Omental fat pad (tissue), 4 donors: ENCODE data around the gene MALAT1. TPM values are rescaled to one million over a fixed set of nuclear protein-coding genes. Genes with fewer than 3 reads are reported as not detected.

Experiments used
- ATAC-seq: fragments of 150-250 bp; one replicate; pipeline ENCODE4 v1.9.1; 2016; ENCODE audit warnings: mild to moderate bottlenecking, moderate library complexity; ENCODE audit not compliant: low FRiP score
- DNase-seq: peaks from one replicate; pipeline ENCODE4 v3.0.0-alpha.2; 2019; ENCODE audit warnings: low spot score
- CTCF ChIP-seq, 3 donors: fragments of 450-650 bp; IDR thresholded peaks; one replicate each; pipeline ENCODE4 v1.5.1; 2016 to 2017; ENCODE audit warnings: antibody characterized with exemption in 3 of 3, mild to moderate bottlenecking in 3 of 3, moderate library complexity in 2 of 3
- total RNA-seq, 4 donors: library from RNA; depleted of rRNA; stranded (reverse); fragments of >200 nt; gene quantifications; one replicate each; pipeline ENCODE4 v1.1.0, GENCODE V29; 2016

MALAT1 gene
- total RNA-seq, 4 donors from 2014 or later, result 11,614 to 21,764 (median 16,063) TPM

- DNase-seq (no peak), ATAC-seq (no peak)
- TF ChIP-seq CTCF (IDR thresholded peaks at IDR 0.05), result no peak
Observed at GRCh38 chr11:65501472-65502273, 2.8 kb downstream of the MALAT1 start.

GRCh38 chr11:65502274-65502554, 3.4 kb downstream of the MALAT1 start:
- no peak for TF ChIP-seq CTCF (IDR thresholded peaks at IDR 0.05)
- ATAC-seq (no peak), DNase-seq (no peak)

DNA sequence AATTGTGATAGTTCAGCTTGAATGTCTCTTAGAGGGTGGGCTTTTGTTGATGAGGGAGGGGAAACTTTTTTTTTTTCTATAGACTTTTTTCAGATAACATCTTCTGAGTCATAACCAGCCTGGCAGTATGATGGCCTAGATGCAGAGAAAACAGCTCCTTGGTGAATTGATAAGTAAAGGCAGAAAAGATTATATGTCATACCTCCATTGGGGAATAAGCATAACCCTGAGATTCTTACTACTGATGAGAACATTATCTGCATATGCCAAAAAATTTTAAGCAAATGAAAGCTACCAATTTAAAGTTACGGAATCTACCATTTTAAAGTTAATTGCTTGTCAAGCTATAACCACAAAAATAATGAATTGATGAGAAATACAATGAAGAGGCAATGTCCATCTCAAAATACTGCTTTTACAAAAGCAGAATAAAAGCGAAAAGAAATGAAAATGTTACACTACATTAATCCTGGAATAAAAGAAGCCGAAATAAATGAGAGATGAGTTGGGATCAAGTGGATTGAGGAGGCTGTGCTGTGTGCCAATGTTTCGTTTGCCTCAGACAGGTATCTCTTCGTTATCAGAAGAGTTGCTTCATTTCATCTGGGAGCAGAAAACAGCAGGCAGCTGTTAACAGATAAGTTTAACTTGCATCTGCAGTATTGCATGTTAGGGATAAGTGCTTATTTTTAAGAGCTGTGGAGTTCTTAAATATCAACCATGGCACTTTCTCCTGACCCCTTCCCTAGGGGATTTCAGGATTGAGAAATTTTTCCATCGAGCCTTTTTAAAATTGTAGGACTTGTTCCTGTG, 3.9 kb downstream of the MALAT1 start:
- ATAC-seq (no peak), DNase-seq (peak; percentile 19)
- TF ChIP-seq CTCF (IDR thresholded peaks at IDR 0.05), result no peak

GRCh38 chr11:65503368-65503948, 4.6 kb downstream of the MALAT1 start:
- TF ChIP-seq CTCF (IDR thresholded peaks at IDR 0.05), result no peak
- ATAC-seq, result no peak
- no peak for DNase-seq

- no peak for TF ChIP-seq CTCF (IDR thresholded peaks at IDR 0.05)
- DNase-seq, result no peak
- no peak for ATAC-seq
Observed at GRCh38 chr11:65503949-65504673, 5.3 kb downstream of the MALAT1 start.

GRCh38 chr11:65504674-65505465, 6.0 kb downstream of the MALAT1 start:
- ATAC-seq, result no peak
- DNase-seq, result peak; percentile 18

More at GRCh38 chr11:65504674-65505465, 6.0 kb downstream of the MALAT1 start:
- no peak for TF ChIP-seq CTCF (IDR thresholded peaks at IDR 0.05)
